ENCODE data around the gene PRCD. TPM values are rescaled to one million over a fixed set of nuclear protein-coding genes. Genes with fewer than 3 reads are reported as not detected.

PRCD gene
- total and polyA plus RNA-seq, 8 donors: 0.72 to 12.2 (median 4.2) TPM; not detected in 3

DNA sequence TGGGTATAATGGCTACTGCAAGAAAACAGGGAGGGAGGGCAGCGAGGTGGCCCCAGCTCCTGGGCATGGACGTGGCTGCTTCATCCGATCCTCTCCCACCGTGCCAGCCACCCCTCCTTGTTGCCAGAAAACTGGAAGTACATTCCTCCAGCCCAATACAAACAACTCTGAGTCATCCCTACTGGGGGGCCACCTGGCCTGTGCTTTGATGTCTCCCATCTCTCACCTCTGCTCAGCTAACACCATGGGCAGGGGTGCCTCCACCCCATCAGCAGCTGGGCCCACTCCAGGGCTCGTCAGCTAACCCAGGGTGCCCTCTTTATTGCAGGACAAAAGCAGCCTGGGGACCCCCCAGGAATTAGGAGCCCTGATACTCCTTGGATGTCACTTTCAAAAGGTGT, 40.6 kb upstream of the PRCD start:
- no peak for TF ChIP-seq POLR2A (IDR thresholded peaks at IDR 0.05)
- no peaks in the 10 kb centered on the region for H3K27me3 ChIP-seq
- peak overlapping the region in 2 of 4 donors; percentile 54 to 85 for H3K4me3 ChIP-seq
- DNase-seq: no peak
- WGBS, 5 donors: 59 to 81% (median 69%) methylated on average over 5 of the region's 5 CpGs
- H3K27ac ChIP-seq: peak overlapping the region; percentile 32 to 93 (median 88)
- no peaks in the 10 kb centered on the region for H3K36me3 ChIP-seq
- peaks cover 45 to 78% (median 64%) of the 10 kb centered on the region in 4 donors for H3K4me1 ChIP-seq
- intact Hi-C loops (cut with DNase I; ENCODE audit: low total_unique reads): no loop called here
- no peaks in the 10 kb centered on the region for H3K9me3 ChIP-seq

DNA sequence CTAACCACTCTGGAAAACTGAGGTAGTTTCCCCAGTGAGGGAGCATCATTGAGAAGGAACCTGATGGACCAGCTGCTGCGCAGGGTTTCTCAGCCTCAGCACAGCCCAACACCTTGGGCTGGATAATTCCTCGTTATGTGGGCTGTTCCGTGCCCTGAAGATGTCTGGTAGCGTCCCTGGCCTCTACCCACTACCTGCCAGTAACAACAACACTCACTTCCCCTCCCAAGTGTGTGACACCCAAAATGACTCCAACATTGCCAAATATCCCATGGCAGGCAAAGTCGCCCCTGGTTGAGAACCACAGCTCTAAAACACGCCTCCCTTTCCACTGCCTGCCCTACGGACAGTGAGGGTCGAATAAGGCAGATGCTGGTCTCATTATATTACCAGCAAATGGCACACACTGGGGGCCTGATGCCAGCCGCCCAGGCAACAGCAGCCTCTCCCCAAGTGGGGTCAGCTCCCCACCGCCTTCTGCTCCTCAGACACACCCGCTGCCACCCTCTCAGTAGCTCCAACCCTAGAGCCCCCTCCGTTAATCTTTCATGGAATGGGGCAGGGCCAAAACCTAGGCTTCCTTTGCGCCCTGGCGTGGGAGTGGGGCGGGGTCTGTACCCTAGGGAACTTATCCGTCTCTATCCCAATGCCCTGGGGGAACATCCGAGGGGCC, 39.6 kb upstream of the PRCD start:
- Histone ChIP-seq H3K36me3 (no peaks in the 10 kb centered on the region), H3K27me3 (no peaks in the 10 kb centered on the region), H3K4me3 (peak overlapping the region; percentile 54 to 85 (median 68)), H3K27ac (peak overlapping the region; percentile 84 to 93 (median 88)), H3K4me1 (peaks cover 45 to 70% (median 62%) of the 10 kb centered on the region in 4 donors), H3K9me3 (no peaks in the 10 kb centered on the region)
- no peak for TF ChIP-seq EP300 (IDR thresholded peaks at IDR 0.05)
- peak in 1 of 3 donors; percentile 12 for TF ChIP-seq POLR2AphosphoS5 (IDR thresholded peaks at IDR 0.05)
- DNase-seq: no peak
- intact Hi-C loops (cut with DNase I; ENCODE audit: low total_unique reads): no loop called here
- WGBS, 5 donors: 25 to 53% (median 44%) methylated on average over 14 to 17 of the region's 17 CpGs

DNA sequence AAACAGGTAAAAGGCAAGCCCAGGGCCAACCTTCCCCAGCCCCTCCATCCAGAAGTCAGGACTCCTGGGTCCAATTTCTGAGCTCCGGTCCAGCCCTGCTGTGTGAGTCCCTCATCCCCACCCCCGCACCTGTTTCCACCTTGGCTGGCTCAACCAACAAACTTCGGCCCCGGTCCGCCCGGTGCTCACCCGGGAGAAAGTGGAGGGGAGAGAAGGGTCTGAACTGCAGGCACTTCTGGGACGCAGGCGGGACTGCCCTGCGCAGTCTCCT, 39.2 kb upstream of the PRCD start:
- 2 to 27% (median 12%) methylated on average over 6 to 10 of the region's 10 CpGs for WGBS, 5 donors
- Histone ChIP-seq H3K9me3 (no peaks in the 10 kb centered on the region), H3K27ac (peak overlapping the region; percentile 84 to 93 (median 88)), H3K4me1 (peaks cover 45 to 67% (median 62%) of the 10 kb centered on the region in 4 donors), H3K4me3 (peak overlapping the region; percentile 54 to 85 (median 68)), H3K36me3 (no peaks in the 10 kb centered on the region), H3K27me3 (no peaks in the 10 kb centered on the region)
- intact Hi-C loops (cut with DNase I; ENCODE audit: low total_unique reads): no loop called here
- TF ChIP-seq POLR2A (IDR thresholded peaks at IDR 0.05) (no peak), POLR2AphosphoS5 (IDR thresholded peaks at IDR 0.05) (no peak)
- no peak for DNase-seq

DNA sequence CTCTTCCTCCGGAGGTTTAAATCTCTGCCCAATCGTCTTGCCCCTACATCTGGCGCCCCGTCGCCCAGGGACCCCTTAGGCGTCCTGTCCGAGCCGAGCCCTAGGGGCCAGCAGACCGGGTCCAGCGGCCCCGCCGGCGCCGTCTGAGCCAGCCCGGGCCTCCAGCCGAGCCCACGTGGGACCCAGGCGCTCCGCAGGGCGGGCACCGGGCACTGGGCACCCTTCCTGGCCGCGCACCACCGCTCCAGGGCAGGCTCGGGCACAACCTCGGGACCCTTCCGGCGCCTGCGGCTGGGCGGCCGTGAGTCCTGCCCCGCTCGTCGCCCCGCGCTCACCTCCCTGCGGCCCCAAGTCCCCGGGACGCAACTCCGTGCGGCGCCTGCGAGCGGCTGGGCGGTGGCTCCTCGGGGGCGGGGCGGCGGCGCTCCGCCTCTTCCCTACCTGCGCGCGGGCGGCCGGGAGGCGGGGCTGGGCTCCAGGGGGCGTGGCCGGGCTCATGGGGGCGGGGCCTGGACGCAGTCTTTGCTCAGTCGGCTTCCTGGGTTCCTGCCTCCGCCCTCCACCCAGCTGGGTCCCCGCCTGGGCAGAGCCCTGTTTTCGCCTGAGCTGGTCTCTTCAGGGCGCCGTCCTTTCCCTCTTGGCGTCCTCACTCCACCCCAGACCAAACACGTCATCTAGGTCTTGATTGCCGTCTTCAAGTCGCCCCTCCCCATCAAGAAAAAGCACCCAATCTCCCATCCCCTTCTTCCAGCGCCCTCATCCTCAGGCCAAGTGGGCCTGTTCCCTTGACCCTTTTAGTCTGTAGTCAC, 38.6 kb upstream of the PRCD start, which contains the start of gene RHBDF2:
TSS of gene RHBDF2 (minus strand) at position 406 of the 809 bp plus-strand sequence. CDS start 19,899 bp downstream, outside the sequence.
- H3K9me3 ChIP-seq: no peaks in the 10 kb centered on the region
- intact Hi-C loops (cut with DNase I; ENCODE audit: low total_unique reads): no loop called here
- peak within 1 kb of the TSS; percentile 84 to 93 (median 88) for H3K27ac ChIP-seq
- peak; percentile 96 to 97 for DNase-seq
- no peaks in the 10 kb centered on the region for H3K36me3 ChIP-seq
- TF ChIP-seq POLR2A (IDR thresholded peaks at IDR 0.05): no peak
- peak in 2 of 3 donors; percentile 87 to 90 for TF ChIP-seq POLR2AphosphoS5 (IDR thresholded peaks at IDR 0.05)
- H3K27me3 ChIP-seq: no peaks in the 10 kb centered on the region
- WGBS, 5 donors: 1 to 5% (median 2%) methylated on average over 16 to 72 of the region's 72 CpGs
- H3K4me3 ChIP-seq: peak within 1 kb of the TSS; percentile 54 to 85 (median 68)
- peaks cover 45 to 63% (median 62%) of the 10 kb centered on the region in 4 donors for H3K4me1 ChIP-seq

DNA sequence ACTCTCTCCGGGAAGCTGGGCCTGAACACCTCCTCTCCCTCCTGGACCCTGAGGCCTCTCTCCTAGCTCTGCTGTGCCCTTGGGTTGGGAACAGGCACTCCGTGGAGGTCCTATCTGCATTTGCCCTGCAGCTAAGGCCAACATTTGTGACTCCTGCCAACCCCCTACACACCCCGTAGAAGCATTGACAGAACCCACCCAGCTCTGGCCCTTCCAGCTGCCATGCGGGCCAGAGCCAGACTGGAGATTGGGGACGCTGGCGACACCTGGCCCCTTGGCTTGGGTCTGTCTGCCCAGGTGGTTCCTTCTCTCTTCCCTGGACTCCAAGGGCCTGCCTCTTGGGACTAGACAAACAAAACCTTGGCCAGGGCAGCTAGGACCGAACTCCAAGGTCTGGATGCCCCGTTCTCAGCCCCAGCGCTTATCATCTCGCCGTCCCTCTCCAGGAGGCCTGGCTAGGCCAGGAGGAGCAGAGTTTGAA, 38.0 kb upstream of the PRCD start:
- TF ChIP-seq EP300 (IDR thresholded peaks at IDR 0.05) (no peak), POLR2AphosphoS5 (IDR thresholded peaks at IDR 0.05) (no peak), POLR2A (IDR thresholded peaks at IDR 0.05) (no peak)
- TF ChIP-seq, protein P1, sequence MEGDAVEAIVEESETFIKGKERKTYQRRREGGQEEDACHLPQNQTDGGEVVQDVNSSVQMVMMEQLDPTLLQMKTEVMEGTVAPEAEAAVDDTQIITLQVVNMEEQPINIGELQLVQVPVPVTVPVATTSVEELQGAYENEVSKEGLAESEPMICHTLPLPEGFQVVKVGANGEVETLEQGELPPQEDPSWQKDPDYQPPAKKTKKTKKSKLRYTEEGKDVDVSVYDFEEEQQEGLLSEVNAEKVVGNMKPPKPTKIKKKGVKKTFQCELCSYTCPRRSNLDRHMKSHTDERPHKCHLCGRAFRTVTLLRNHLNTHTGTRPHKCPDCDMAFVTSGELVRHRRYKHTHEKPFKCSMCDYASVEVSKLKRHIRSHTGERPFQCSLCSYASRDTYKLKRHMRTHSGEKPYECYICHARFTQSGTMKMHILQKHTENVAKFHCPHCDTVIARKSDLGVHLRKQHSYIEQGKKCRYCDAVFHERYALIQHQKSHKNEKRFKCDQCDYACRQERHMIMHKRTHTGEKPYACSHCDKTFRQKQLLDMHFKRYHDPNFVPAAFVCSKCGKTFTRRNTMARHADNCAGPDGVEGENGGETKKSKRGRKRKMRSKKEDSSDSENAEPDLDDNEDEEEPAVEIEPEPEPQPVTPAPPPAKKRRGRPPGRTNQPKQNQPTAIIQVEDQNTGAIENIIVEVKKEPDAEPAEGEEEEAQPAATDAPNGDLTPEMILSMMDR (IDR thresholded peaks at IDR 0.05): no peak
- Histone ChIP-seq H3K9me3 (no peaks in the 10 kb centered on the region), H3K4me1 (peaks cover 45 to 63% (median 60%) of the 10 kb centered on the region in 4 donors), H3K36me3 (no peaks in the 10 kb centered on the region), H3K27me3 (peaks cover 0 to 4% (median 0%) of the 10 kb centered on the region in 3 donors), H3K27ac (peak overlapping the region; percentile 84 to 93 (median 88)), H3K4me3 (peak overlapping the region; percentile 54 to 85 (median 68))
- peak in 1 of 2 donors; percentile 48 for DNase-seq
- intact Hi-C loops (cut with DNase I; ENCODE audit: low total_unique reads): no loop called here
- WGBS, 5 donors: 40 to 65% (median 51%) methylated on average over 10 to 11 of the region's 11 CpGs

Measured in stomach (tissue), 9 donors.